LNCAP (cell line): ENCODE data around the gene NLRP6.

Experiments
- TF ChIP-seq, protein P1 (sequence below): fragments of 450-650 bp; IDR thresholded peaks from 2 replicates; pipeline ENCODE4 v1.5.1; 2017; ENCODE audit warnings: mild to moderate bottlenecking

Gene NLRP6

DNA sequence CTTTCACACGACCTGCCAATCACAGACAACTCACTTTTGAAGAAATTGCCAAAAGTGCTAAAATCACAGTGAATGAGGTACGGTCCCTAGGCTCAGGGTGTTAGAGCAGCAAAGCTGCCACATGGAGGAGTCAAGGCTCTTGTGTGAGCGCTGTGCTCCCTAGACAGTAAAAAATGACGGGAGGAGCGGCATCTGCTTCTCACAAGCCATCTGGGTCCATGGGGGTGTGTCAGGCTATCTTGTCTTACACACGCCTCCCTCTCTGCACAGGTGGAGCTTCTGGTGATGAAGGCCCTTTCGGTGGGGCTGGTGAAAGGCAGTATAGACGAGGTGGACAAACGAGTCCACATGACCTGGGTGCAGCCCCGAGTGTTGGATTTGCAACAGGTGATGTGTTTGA is 26.7 kb upstream of the NLRP6 start:
- TF ChIP-seq, protein P1, sequence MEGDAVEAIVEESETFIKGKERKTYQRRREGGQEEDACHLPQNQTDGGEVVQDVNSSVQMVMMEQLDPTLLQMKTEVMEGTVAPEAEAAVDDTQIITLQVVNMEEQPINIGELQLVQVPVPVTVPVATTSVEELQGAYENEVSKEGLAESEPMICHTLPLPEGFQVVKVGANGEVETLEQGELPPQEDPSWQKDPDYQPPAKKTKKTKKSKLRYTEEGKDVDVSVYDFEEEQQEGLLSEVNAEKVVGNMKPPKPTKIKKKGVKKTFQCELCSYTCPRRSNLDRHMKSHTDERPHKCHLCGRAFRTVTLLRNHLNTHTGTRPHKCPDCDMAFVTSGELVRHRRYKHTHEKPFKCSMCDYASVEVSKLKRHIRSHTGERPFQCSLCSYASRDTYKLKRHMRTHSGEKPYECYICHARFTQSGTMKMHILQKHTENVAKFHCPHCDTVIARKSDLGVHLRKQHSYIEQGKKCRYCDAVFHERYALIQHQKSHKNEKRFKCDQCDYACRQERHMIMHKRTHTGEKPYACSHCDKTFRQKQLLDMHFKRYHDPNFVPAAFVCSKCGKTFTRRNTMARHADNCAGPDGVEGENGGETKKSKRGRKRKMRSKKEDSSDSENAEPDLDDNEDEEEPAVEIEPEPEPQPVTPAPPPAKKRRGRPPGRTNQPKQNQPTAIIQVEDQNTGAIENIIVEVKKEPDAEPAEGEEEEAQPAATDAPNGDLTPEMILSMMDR, result no peak

DNA sequence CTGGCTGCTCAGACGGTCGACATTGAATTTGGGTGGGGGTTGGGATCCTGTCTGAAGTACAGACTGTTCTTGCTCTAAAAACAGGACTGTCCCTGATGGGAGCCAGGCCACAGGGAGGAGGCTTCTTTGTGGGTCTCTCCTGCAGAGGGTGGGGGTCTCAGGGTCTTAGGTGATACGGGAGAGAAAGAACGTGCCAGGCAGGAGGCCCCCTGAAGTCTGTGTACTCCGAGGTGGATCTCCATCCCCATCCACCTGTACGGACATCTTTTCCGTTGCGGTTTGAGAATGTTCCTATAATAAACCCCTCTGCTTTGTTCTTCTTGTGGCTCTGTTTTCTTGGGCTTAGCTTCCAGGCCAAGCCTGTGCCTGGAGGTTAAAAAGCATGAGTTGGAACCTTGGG is 25.5 kb upstream of the NLRP6 start:
- TF ChIP-seq, protein P1, result no peak

DNA sequence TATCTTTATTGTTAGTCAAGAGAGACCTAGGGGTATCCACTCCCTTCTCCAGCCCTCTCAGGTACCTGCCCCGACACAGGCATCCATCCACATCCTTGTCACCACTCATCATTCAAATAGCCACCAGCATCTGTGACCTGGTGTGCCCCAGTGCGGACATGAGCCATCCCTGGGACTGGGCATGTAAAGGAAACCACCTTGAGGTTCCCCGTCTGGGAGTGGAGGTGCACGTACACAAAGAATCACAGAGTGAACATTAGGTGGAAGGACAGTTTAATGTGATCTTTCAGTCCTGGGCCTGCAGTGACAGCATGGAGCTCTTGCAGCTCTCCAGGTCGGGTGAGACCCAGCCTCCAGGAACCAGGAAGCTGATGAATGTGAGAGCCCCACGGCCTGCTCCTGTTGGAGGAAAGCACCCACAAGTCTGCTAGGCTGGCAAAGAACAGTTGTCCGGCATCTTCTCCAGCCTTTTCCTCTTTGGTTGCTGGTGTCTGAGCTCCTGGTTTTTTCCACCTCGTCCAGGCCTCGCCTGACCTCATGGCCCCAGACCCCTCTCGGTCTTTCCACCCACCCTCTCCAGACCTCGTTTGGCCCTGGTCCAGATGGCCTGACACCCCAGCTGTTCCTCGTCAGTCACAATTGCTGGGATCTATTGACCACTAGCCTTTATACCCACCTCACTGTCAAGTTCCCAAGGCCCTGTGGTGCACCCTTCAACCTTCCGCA is 24.9 kb upstream of the NLRP6 start:
- TF ChIP-seq, protein P1, result no peak

DNA sequence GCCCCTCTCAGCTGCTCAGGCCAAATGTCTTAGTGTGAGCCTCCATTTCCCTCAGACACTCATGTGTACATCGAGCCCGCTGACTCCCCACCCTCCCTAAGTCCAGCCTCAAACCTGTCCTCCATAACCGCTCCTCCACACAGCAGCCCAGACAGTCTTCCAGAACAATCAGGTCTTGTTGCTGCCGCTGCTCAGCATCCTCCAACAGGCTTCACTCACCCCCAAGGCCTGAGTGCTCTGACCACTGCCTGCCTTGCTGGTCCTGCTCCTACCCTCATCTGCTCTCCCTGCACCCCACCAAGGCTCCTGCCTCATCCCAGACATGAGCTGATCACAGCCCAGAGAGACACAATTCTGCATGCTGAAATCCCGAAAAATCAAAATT is 24.3 kb upstream of the NLRP6 start:
- TF ChIP-seq, protein P1, result no peak

DNA sequence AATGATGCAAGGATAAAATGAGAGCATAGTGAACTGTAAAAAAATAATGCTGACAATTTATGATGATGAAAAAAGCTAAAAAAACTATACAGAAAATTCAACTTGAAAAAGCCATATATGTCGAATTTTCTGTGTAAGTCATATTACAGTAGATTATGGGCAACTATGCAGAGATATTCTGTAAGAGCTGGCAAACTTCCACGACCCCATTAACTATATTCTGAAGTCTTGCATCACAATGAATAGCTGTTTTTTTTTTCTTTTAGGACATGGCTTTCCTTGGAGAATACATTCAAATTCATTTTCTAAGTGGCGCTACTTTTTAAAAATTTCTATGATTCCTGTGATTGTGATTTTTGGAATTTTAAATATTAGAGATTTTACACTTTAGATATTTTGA is 23.0 kb upstream of the NLRP6 start:
- TF ChIP-seq, protein P1, result no peak

DNA sequence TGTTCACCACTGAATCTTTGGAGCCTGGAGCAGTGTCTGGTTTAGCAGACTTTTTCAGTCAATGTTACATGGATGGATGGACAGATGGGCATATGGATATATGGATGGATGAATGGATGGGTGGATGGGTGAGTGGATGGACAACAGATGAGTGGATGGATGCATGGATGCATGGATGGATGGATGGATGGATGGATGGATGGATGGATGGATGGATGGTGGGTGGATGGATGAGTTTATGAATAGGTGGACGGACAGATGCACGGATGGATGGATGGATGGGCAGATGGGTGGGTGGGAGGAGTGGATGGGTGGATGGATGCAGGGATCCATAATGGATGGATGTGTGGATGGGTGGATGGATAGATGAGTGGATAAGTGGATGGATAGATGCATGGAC is 22.4 kb upstream of the NLRP6 start:
- TF ChIP-seq, protein P1, result no peak

DNA sequence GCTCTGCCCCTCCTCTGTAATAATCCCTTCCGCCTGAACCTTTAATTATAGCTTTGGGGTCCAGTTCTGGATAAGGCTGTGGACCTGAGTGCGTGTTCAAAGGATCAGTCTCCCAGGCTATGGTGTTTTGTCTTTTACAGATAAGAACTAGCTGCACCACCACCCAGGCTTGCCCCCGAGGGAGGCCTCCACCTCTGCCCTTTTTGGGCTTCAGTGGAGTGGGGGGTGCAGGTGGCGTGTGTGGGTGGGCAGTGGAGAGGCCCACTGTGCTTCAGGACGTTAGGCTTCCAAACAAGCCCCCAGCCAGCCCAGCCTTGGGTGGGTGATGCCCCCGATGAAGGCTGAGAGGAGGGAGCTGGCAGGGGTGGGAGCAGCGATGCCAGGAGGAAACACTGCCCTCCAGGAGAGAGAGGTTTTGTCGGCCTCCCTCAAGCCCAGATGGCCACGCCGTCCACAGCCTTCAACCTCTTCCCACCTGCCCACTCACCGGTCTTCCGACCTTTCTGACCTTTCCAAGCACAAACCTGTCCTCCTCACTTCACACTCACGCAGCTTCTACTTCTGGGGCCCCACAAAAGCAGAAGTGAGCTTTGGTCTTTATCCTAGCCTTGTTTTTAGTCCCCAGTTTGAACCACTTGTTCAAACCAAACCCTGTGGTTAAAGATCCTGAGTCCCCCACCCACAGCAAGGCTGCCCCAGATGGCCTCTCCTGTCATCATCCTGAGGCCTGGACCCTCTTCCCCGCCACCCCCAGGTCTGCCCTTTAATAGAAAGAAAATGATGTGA is 21.1 kb upstream of the NLRP6 start:
- TF ChIP-seq, protein P1, result no peak
